Activated CD4-positive, alpha-beta memory T cell treated with anti-CD3 and anti-CD28 coated beads, Interleukin-2, amount 10 ng/mL, durations not matched to agents 7 days and 5 days (primary cell): ENCODE measurements around the gene NXN. TPM values are rescaled to one million over a fixed set of nuclear protein-coding genes. Genes with fewer than 3 reads are reported as not detected.
"Not testable (repeated sequence)": the region's sequence is repeated elsewhere in the genome, so short reads cannot be mapped to it uniquely, and the experiment has no call there.

Source experiments
- CTCF ChIA-PET: fragments of 350-600 bp; sonication (Branson Sonifier 250); formaldehyde crosslinking; loops from one replicate; lab custom pipeline; 2021; ENCODE audit warnings: antibody characterized with exemption, inconsistent platforms; lab: Charles Lee
- POLR2A ChIA-PET: fragments of 350-600 bp; sonication (Branson Sonifier 250); formaldehyde crosslinking; loops from one replicate; lab custom pipeline; 2021; ENCODE audit warnings: antibody characterized with exemption; lab: Charles Lee
- DNase-seq: peaks from one replicate; pipeline ENCODE4 v3.0.0-alpha.2; 2020
- H3K27ac Mint-ChIP-seq: one replicate; pipeline ENCODE4 v1.8.0; 2021; ENCODE audit warnings: mild to moderate bottlenecking, mixed read lengths
- H3K27me3 Mint-ChIP-seq: one replicate; pipeline ENCODE4 v1.8.0; 2021; ENCODE audit warnings: mixed read lengths
- H3K36me3 Mint-ChIP-seq: one replicate; pipeline ENCODE4 v1.8.0; 2021; ENCODE audit warnings: low read depth, mixed read lengths
- H3K4me1 Mint-ChIP-seq: one replicate; pipeline ENCODE4 v1.8.0; 2021; ENCODE audit warnings: mixed read lengths
- H3K4me3 Mint-ChIP-seq: one replicate; pipeline ENCODE4 v1.8.0; 2021; ENCODE audit warnings: mild to moderate bottlenecking, mixed read lengths
- H3K9me3 Mint-ChIP-seq: one replicate; pipeline ENCODE4 v1.8.0; 2021; ENCODE audit warnings: mixed read lengths
- total RNA-seq, 2 experiments: library from RNA; stranded (reverse); gene quantifications; one replicate each; pipeline ENCODE4 v1.2.3, GENCODE V29; 2021

The NXN gene
- total RNA-seq, 2 experiments from 2014 or later: 0.23 to 0.30 TPM

DNA sequence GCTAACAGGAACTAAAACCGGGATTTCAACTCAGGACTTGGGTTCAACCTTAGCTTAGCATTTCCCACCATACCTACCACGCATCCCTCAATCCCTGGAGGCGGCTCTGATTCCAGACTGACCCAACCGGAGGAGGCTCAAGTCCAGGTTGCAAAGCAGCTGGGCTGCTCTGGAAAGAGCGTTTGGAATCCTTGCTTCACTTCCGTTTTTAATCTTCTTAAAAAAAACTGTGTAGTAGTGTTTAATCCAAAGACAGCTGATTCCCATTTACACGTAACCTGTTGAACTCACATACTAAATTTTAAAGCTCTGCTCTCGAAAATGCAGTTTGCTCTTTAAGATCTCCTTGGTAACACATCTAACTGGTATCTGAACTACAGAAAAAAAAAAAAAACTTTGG lies 50.0 kb downstream of the NXN start:
- CTCF ChIA-PET: interaction anchor here (0.6 kb wide), 1 partner anchor 21 kb away, joined by 3 read pairs; no protein-coding TSS in a partner anchor
- no peak for DNase-seq
- Mint-ChIP-seq H3K9me3 (no peaks in the 10 kb centered on the region), H3K4me1 (no peaks in the 10 kb centered on the region), H3K27me3 (peaks cover 12% of the 10 kb centered on the region), H3K4me3 (no peak overlapping the region), H3K27ac (no peak overlapping the region), H3K36me3 (no peaks in the 10 kb centered on the region)
- POLR2A ChIA-PET: no interaction called here

DNA sequence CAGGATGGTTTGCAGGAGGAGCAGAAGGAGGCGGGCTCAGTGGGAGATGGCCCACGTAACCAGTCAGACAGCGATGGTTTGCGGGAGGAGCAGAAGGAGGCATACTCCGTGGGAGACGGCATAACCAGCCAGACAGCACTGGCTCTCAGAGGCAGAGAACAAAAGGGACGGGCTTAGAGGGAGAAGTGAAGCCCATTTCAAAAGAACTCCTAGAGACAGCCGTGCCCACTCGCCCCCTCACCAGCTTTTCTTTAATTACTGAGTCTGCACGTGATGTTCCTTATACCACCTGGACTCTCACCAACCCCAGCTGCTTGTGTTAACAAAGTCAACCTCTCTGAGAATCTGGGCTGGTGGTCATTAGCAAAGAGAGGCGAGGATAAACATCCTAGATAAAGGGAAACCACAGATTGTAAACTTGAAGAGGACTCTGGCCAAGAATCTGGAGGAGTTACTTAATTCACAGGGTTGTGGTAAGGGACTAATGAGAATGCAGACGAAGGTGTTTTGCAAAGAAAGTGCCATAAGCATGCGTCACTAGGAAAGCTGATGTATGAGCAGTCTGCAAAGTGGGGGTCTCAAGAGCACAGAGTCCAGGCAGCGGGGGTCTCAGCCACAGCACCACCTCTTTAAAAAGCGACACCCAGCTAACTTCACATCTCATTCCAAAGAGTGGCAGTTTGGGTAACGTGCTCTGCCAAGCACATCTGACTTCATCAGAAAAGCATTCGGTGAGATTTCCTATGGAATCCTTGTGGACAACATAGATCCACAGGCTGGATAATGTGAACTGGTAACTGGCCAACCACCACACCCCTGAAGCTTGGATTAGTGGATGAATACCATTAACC lies 51.7 kb downstream of the NXN start:
- no peaks in the 10 kb centered on the region for H3K9me3 Mint-ChIP-seq
- ChIA-PET POLR2A (no interaction called here), CTCF (no interaction called here)
- H3K4me3 Mint-ChIP-seq: no peak overlapping the region
- no peaks in the 10 kb centered on the region for H3K36me3 Mint-ChIP-seq
- DNase-seq: no peak
- no peak overlapping the region for H3K27ac Mint-ChIP-seq
- H3K27me3 Mint-ChIP-seq: peaks cover 11% of the 10 kb centered on the region
- H3K4me1 Mint-ChIP-seq: no peaks in the 10 kb centered on the region

DNA sequence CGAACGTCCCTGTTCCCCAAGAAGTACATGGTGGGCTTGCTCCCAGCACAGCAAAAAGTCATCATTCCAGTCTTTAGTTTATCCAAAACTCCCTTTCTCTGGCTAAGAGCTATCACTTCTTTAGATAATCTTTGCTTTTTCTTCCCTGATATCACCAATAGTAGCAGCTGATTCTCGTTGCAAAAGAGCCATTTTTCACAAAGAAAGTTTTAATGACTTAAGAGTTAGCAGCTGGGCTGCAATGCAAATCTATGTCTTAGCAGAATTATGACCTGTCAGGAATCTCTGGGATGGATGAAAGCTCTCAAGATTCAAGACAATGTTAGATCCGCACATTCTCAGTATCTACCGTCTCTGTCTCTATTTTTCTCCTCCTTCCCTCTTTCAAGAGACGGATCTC lies 53.8 kb downstream of the NXN start:
- Mint-ChIP-seq H3K4me1 (no peaks in the 10 kb centered on the region), H3K4me3 (no peak overlapping the region), H3K36me3 (no peaks in the 10 kb centered on the region), H3K9me3 (no peaks in the 10 kb centered on the region), H3K27ac (no peak overlapping the region), H3K27me3 (peaks cover 11% of the 10 kb centered on the region)
- ChIA-PET CTCF (no interaction called here), POLR2A (no interaction called here)
- no peak for DNase-seq

DNA sequence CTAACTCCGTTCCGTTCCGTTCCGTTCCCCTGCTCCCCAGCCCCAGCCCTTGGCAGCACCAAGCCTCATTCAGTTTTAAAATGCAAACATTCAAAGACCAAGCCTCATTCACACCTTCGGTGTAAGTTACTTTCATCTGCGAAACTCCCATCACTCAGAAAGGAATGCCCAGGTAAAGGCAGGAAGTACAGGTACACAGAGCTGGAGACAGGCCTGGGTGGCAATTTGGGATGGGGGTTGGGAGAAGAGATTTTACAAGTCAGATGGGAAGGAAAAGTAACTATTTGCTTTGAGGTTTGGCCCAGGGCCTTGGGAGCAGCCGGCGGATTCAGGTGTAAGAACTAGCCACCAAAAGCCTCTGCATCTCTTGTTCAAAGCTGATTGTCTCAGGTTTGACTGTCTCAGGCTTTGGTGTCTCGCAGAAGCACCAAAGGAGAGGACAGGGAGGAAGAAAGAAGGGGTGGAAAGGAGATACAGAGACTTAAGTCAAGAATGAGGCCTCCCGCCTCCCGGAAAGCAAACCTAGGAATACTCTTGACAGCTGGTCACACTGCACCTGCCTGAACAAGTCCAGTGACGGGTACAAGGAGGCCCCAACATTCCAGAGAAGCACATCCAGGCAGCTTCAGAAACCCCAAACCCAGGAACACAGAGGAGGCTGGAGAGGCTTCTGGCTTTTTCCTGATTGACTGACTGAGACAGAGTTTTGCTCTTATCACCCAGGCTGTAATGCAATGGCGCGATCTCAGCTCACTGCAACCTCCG lies 54.7 kb downstream of the NXN start:
- H3K4me3 Mint-ChIP-seq: no peak overlapping the region
- H3K4me1 Mint-ChIP-seq: no peaks in the 10 kb centered on the region
- POLR2A ChIA-PET: no interaction called here
- CTCF ChIA-PET: no interaction called here
- no peak overlapping the region for H3K27ac Mint-ChIP-seq
- DNase-seq: no peak
- no peaks in the 10 kb centered on the region for H3K36me3 Mint-ChIP-seq
- no peaks in the 10 kb centered on the region for H3K9me3 Mint-ChIP-seq
- H3K27me3 Mint-ChIP-seq: peaks cover 11% of the 10 kb centered on the region

DNA sequence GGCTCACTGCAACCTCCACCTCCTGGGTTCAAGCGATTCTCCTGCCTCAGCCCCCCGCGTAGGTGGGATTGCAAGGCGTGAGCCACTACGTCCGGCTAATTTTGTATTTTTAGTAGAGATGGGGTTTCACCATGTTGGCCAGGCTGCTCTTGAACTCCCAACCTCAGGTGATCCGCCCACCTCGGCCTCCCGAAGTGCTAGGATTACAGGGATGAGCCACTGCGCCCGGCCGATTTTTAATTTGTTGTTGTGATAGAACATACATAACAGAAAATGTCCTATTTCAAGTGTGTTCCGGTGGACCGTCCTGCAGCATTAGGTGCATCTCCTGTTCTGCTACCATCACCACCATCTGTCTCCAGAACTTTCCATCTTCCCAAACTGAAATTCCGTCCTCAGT lies 55.3 kb downstream of the NXN start:
- H3K36me3 Mint-ChIP-seq, H3K9me3 Mint-ChIP-seq, POLR2A ChIA-PET, H3K4me3 Mint-ChIP-seq, DNase-seq, CTCF ChIA-PET, H3K27ac Mint-ChIP-seq, H3K4me1 Mint-ChIP-seq: not testable (repeated sequence)
- H3K27me3 Mint-ChIP-seq: peaks cover 11% of the 10 kb centered on the region

DNA sequence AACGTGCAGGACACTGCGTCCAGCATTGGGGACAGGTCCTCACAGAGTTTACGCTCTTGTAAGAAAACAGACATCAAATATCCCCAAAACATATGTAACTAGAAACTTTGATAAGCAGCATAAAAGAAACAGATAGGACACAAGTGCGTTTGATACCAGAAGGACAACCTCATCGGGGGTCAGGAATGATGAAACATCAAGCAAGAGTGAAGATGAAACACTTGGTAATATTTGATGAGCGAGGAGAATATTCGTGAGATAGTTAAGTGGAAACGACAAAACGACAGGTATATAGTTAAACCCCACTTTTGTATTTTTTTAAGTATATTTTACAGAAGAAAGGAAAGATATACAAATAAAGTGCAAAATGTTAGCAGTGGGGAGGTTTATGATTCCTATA lies 55.9 kb downstream of the NXN start:
- no peak for DNase-seq
- H3K4me1 Mint-ChIP-seq: no peaks in the 10 kb centered on the region
- peaks cover 11% of the 10 kb centered on the region for H3K27me3 Mint-ChIP-seq
- no peaks in the 10 kb centered on the region for H3K36me3 Mint-ChIP-seq
- no peak overlapping the region for H3K4me3 Mint-ChIP-seq
- no peaks in the 10 kb centered on the region for H3K9me3 Mint-ChIP-seq
- CTCF ChIA-PET: no interaction called here
- POLR2A ChIA-PET: no interaction called here
- no peak overlapping the region for H3K27ac Mint-ChIP-seq

DNA sequence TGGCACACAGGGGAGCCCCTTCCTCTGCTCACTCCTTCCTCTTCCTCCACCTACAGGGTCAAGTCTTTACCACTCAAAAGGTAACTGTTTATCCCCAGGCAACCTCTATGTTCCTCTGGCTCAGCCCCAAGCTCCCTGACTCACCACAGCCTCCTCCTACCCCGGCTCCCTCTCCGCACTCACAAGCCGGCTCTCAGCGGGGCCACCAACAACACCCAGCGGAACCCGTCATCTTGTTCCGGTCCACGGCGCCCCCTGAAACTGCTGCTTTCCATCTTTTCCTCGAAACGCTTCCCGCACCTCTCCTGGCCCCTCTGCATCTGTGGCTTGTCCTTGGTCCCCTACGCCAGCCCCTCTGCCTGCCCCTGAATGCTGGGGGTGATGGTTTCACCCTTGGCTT lies 58.4 kb downstream of the NXN start:
- H3K27ac Mint-ChIP-seq: no peak overlapping the region
- ChIA-PET CTCF (no interaction called here), POLR2A (no interaction called here)
- H3K4me3 Mint-ChIP-seq: no peak overlapping the region
- no peaks in the 10 kb centered on the region for H3K9me3 Mint-ChIP-seq
- no peaks in the 10 kb centered on the region for H3K36me3 Mint-ChIP-seq
- H3K4me1 Mint-ChIP-seq: no peaks in the 10 kb centered on the region
- no peak for DNase-seq
- peaks cover 9% of the 10 kb centered on the region for H3K27me3 Mint-ChIP-seq

DNA sequence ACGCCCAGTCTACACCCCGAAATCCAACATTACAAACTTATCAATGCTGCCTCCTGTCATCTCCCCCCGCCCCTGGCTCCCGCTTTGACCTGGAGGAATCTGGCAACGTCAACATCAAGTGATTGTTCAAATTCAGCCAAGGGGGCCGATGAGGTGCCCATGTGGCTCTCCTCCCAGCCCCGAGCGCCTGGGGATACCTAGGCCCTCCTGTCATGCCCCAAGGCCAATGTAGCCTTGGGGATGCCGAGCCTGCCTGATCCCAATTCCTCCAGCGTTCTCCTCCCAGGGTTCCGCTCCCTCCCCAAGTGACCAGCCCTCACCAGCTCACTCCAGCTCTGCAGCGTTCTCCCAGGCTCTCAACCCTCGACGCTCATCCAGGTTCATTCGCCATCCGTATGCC lies 59.4 kb downstream of the NXN start:
- H3K9me3 Mint-ChIP-seq: no peaks in the 10 kb centered on the region
- no peak overlapping the region for H3K4me3 Mint-ChIP-seq
- POLR2A ChIA-PET: no interaction called here
- no peak overlapping the region for H3K27ac Mint-ChIP-seq
- no peaks in the 10 kb centered on the region for H3K36me3 Mint-ChIP-seq
- H3K27me3 Mint-ChIP-seq: peaks cover 6% of the 10 kb centered on the region
- CTCF ChIA-PET: no interaction called here
- DNase-seq: no peak
- H3K4me1 Mint-ChIP-seq: no peaks in the 10 kb centered on the region

DNA sequence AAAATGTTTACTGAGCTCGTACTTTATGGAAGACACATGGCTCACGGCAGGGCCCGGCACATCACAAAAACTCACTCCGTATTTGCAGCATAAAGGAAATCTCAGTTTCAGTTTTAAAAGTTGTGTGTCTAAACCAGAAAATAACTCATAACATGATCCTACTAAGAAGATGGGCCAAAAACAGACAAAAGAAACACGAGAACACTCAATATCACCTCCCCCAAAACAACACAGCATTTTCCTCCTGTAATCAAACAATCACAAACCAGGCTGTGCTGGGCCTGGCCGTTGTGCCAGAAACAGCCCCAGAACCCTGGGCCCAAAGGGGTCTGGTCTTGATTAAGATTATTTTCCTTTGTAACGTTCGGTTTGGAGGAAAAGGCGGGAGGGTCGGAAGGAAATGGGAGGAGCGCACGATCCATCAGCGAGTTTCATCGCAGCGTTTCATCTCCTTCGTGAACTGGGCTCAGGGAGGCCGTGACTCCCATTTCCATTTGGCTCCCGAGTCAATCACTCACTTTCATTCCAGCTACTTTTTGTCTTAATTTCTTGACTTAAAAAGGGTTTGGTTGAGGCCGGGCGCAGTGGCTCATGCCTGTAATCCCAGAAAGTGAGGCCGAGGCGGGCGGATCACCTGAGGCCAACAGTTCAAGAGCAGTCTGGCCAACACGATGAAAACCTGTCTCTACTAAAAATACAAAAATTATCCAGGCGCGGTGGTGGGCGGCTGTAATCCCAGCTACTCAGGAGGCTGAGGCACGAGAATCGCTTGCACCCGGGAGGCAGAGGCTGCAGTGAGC lies 61.4 kb downstream of the NXN start:
- Mint-ChIP-seq H3K9me3 (no peaks in the 10 kb centered on the region), H3K27me3 (peaks cover 7% of the 10 kb centered on the region), H3K4me1 (no peaks in the 10 kb centered on the region), H3K4me3 (no peak overlapping the region), H3K27ac (no peak overlapping the region), H3K36me3 (no peaks in the 10 kb centered on the region)
- DNase-seq: no peak
- CTCF ChIA-PET: no interaction called here
- POLR2A ChIA-PET: no interaction called here

DNA sequence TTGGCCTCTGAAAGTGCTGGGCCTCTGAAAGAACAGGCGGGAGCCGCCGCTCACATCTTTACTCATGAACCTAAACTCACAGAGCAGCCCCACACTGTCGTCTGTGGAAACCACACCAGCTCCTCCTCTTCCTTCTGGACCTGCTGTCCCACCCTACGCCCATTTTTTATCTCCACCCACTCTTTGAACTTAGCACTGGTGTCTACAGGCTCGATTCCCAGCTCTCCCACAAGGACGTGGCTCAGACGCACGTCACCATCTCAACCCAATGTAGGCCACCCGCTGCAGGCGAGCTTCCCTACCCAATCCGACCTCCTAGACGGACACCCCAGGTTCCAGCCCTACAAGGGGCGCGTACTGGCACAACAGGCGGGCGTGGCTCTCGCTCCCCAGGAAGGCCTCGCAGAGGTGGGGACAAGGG lies 62.2 kb downstream of the NXN start:
- ChIA-PET CTCF (no interaction called here), POLR2A (no interaction called here)
- Mint-ChIP-seq H3K4me1 (no peaks in the 10 kb centered on the region), H3K36me3 (no peaks in the 10 kb centered on the region), H3K27ac (no peak overlapping the region), H3K27me3 (peaks cover 8% of the 10 kb centered on the region), H3K4me3 (no peak overlapping the region), H3K9me3 (no peaks in the 10 kb centered on the region)
- no peak for DNase-seq

DNA sequence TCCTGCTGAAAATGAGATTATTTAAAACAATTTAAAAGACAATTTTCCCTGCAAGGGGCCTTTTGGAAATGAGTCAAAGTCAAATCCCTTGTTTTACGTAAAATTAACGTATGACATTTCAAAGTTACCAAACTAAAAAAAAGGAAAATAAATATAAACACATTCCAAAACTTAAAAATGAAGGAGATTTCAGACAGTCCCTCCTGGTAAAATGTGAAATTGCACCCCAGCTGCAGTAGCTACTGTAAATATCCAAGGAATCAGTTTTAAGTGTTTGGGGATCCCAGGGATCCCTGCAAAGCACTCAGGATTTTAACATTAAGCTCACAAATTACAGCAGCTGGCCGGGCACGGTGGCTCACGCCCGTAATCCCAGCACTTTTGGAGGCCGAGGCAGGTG lies 63.3 kb downstream of the NXN start:
- no peaks in the 10 kb centered on the region for H3K36me3 Mint-ChIP-seq
- ChIA-PET POLR2A (no interaction called here), CTCF (interaction anchor here (0.7 kb wide), 1 partner anchor 303 kb away, joined by 3 read pairs; no protein-coding TSS in a partner anchor)
- H3K9me3 Mint-ChIP-seq: no peaks in the 10 kb centered on the region
- H3K4me3 Mint-ChIP-seq: no peak overlapping the region
- no peaks in the 10 kb centered on the region for H3K4me1 Mint-ChIP-seq
- peaks cover 11% of the 10 kb centered on the region for H3K27me3 Mint-ChIP-seq
- H3K27ac Mint-ChIP-seq: no peak overlapping the region
- DNase-seq: no peak

DNA sequence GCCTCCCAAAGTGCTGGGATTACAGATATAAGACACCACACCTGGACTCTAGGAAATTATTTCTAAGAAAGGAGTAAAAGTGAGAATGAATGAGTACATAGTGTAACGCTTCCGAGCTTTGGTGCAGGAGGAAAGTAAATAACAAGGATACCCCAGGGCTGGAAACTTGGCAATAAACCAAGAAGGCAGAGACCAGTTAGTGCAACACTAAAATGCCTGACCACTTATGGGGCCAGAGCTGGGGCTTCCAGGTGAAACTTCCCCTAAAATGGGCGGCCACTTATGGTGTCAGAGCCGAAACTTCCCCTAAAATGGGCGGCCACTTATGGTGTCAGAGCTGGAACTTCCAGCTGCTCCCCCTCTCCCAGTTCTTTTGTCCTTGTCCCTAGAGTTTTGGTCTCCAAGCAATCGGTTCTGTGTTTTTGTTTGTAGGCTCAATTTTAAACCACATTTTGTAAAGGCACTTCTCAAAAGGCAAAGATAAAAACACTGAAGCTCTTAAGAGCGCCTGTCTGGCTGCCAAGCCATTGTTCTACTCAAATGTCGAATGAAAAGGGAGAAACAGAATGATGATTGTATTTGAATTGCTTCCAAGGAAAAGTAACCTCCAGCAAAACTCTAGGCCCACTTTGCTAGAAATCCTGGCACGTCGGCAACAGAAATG lies 63.9 kb downstream of the NXN start:
- CTCF ChIA-PET: no interaction called here
- H3K36me3 Mint-ChIP-seq: no peaks in the 10 kb centered on the region
- no peak overlapping the region for H3K4me3 Mint-ChIP-seq
- no peaks in the 10 kb centered on the region for H3K9me3 Mint-ChIP-seq
- no peak overlapping the region for H3K27ac Mint-ChIP-seq
- no peaks in the 10 kb centered on the region for H3K4me1 Mint-ChIP-seq
- no peak for DNase-seq
- POLR2A ChIA-PET: interaction anchor here (1.0 kb wide), 1 partner anchor 10 kb away, joined by 3 read pairs; no protein-coding TSS in a partner anchor
- H3K27me3 Mint-ChIP-seq: peaks cover 11% of the 10 kb centered on the region
